DOHH2 (cell line): ENCODE data around the gene XAF1.

ENCODE experiments used
- H3F3A ChIP-seq: fragments of 200-600 bp; sonication (generic), shearing (Covaris generic); 2 replicates; pipeline ENCODE4 v1.6.0; 2016; ENCODE audit warnings: antibody characterized with exemption, mild to moderate bottlenecking; ENCODE audit not compliant: control insufficient read depth, insufficient read depth
- H3K27ac ChIP-seq: fragments of 200-600 bp; sonication (generic); 2 replicates; pipeline ENCODE4 v1.5.1; 2014; ENCODE audit warnings: low read depth, mild to moderate bottlenecking, low read length, moderate library complexity
- H3K27me3 ChIP-seq: fragments of 200-600 bp; sonication (generic); 2 replicates; pipeline ENCODE4 v1.6.1; 2014; ENCODE audit warnings: mild to moderate bottlenecking, low read length, mixed read lengths; ENCODE audit not compliant: control insufficient read depth
- H3K36me3 ChIP-seq: fragments of 200-600 bp; sonication (generic); 2 replicates; pipeline ENCODE4 v1.6.1; 2014; ENCODE audit warnings: mild to moderate bottlenecking, low read length, moderate library complexity, mixed read lengths; ENCODE audit not compliant: control insufficient read depth
- H3K4me1 ChIP-seq: fragments of 200-600 bp; sonication (generic); 2 replicates; pipeline ENCODE4 v1.6.1; 2014; ENCODE audit warnings: mild to moderate bottlenecking, low read length, mixed read lengths; ENCODE audit not compliant: control insufficient read depth
- H3K4me2 ChIP-seq: fragments of 200-600 bp; sonication (generic); 2 replicates; pipeline ENCODE4 v1.6.0; 2014; ENCODE audit warnings: mild to moderate bottlenecking, low read length, moderate library complexity
- H3K4me3 ChIP-seq: fragments of 200-600 bp; sonication (generic); 2 replicates; pipeline ENCODE4 v1.5.1; 2014; ENCODE audit warnings: mild to moderate bottlenecking, low read length, mixed read lengths
- H3K79me2 ChIP-seq: fragments of 200-600 bp; sonication (generic); 2 replicates; pipeline ENCODE4 v1.6.1; 2014; ENCODE audit warnings: mild to moderate bottlenecking, low read length, mixed read lengths; ENCODE audit not compliant: control insufficient read depth
- H3K9me2 ChIP-seq: fragments of 200-600 bp; sonication (generic); replicated peaks from 2 replicates; pipeline ENCODE4 v1.6.1; 2014; ENCODE audit warnings: mild to moderate bottlenecking, low read length, mixed read lengths; ENCODE audit not compliant: control insufficient read depth
- H3K9me3 ChIP-seq: fragments of 200-600 bp; sonication (generic); 2 replicates; pipeline ENCODE4 v1.6.1; 2014; ENCODE audit warnings: antibody characterized with exemption, low read length, mixed read lengths; ENCODE audit not compliant: control insufficient read depth, insufficient read depth
- H4K20me1 ChIP-seq: fragments of 200-600 bp; sonication (generic); 2 replicates; pipeline ENCODE4 v1.6.0; 2014; ENCODE audit warnings: low read depth, mild to moderate bottlenecking, antibody characterized with exemption, low read length, moderate library complexity; ENCODE audit not compliant: control insufficient read depth, insufficient read depth
- CTCF ChIP-seq: fragments of 200-600 bp; sonication (generic); IDR thresholded peaks from one replicate; pipeline ENCODE4 v1.5.1; 2014; ENCODE audit warnings: antibody characterized with exemption, mild to moderate bottlenecking, low read depth, low read length; ENCODE audit not compliant: poor library complexity, severe bottlenecking
- EZH2phosphoT487 ChIP-seq: fragments of 200-600 bp; sonication (generic); IDR thresholded peaks from 2 replicates; pipeline ENCODE4 v1.6.1; 2017; ENCODE audit warnings: borderline replicate concordance, mild to moderate bottlenecking, antibody characterized with exemption, low read length, moderate library complexity, mixed read lengths

Gene XAF1

GRCh38 chr17:6716736-6717135 is 39.1 kb upstream of the XAF1 start:
- Histone ChIP-seq H3K4me1 (no peaks in the 10 kb centered on the region), H3K9me3 (no peaks in the 10 kb centered on the region), H3K79me2 (no peaks in the 10 kb centered on the region), H3K36me3 (no peaks in the 10 kb centered on the region), H3K4me2 (no peak overlapping the region), H3K27me3 (0 out of 2 replicates have a peak, but pooled peaks cover 2% of the 10 kb centered on the region), H3K4me3 (no peak overlapping the region), H3K27ac (no peak overlapping the region), H4K20me1 (no peaks in the 10 kb centered on the region), H3K9me2 (no peaks in the 10 kb centered on the region), H3F3A (no peaks in the 10 kb centered on the region)
- TF ChIP-seq CTCF: no peak
- TF ChIP-seq EZH2phosphoT487: no peak

- TF ChIP-seq EZH2phosphoT487: no peak
- no peak for TF ChIP-seq CTCF
- Histone ChIP-seq H3K36me3 (no peaks in the 10 kb centered on the region), H3K27me3 (0 out of 2 replicates have a peak, but pooled peaks cover 2% of the 10 kb centered on the region), H3K9me3 (no peaks in the 10 kb centered on the region), H3K4me3 (no peak overlapping the region), H3F3A (no peaks in the 10 kb centered on the region), H3K4me1 (no peaks in the 10 kb centered on the region), H3K27ac (no peak overlapping the region), H3K79me2 (no peaks in the 10 kb centered on the region), H4K20me1 (no peaks in the 10 kb centered on the region), H3K9me2 (no peaks in the 10 kb centered on the region), H3K4me2 (no peak overlapping the region)
Measured at GRCh38 chr17:6721744-6722143, 34.1 kb upstream of the XAF1 start.

GRCh38 chr17:6724009-6724408 is 31.8 kb upstream of the XAF1 start:
- H3K9me3 ChIP-seq: no peaks in the 10 kb centered on the region
- H3K79me2 ChIP-seq: no peaks in the 10 kb centered on the region
- H3K9me2 ChIP-seq: no peaks in the 10 kb centered on the region
- no peak overlapping the region for H3K4me3 ChIP-seq
- no peaks in the 10 kb centered on the region for H4K20me1 ChIP-seq
- no peaks in the 10 kb centered on the region for H3F3A ChIP-seq
- 0 out of 2 replicates have a peak, but pooled peaks cover 2% of the 10 kb centered on the region for H3K27me3 ChIP-seq
- H3K4me1 ChIP-seq: no peaks in the 10 kb centered on the region
- H3K4me2 ChIP-seq: no peak overlapping the region
- H3K36me3 ChIP-seq: no peaks in the 10 kb centered on the region
- TF ChIP-seq EZH2phosphoT487 (no peak), CTCF (no peak)
- no peak overlapping the region for H3K27ac ChIP-seq
